Body of pancreas (tissue), 4 donors: ENCODE measurements around the gene SLC34A3.

Experiments used
- POLR2A ChIP-seq, 3 donors: fragments of 450-650 bp; IDR thresholded peaks; one replicate each; pipeline ENCODE4 v1.6.1; 2016; ENCODE audit warnings: antibody characterized with exemption in 3 of 3, mild to moderate bottlenecking in 2 of 3
- TF ChIP-seq, protein P1 (sequence below), 7 experiments: fragments of 450-650 bp in 4 of 7; fragments of 200-600 bp in 3 of 7; sonication (generic) in 3 of 7; IDR thresholded peaks; one replicate each; pipeline ENCODE4 v1.5.1; 2016 to 2019; ENCODE audit warnings: antibody characterized with exemption in 7 of 7

DNA sequence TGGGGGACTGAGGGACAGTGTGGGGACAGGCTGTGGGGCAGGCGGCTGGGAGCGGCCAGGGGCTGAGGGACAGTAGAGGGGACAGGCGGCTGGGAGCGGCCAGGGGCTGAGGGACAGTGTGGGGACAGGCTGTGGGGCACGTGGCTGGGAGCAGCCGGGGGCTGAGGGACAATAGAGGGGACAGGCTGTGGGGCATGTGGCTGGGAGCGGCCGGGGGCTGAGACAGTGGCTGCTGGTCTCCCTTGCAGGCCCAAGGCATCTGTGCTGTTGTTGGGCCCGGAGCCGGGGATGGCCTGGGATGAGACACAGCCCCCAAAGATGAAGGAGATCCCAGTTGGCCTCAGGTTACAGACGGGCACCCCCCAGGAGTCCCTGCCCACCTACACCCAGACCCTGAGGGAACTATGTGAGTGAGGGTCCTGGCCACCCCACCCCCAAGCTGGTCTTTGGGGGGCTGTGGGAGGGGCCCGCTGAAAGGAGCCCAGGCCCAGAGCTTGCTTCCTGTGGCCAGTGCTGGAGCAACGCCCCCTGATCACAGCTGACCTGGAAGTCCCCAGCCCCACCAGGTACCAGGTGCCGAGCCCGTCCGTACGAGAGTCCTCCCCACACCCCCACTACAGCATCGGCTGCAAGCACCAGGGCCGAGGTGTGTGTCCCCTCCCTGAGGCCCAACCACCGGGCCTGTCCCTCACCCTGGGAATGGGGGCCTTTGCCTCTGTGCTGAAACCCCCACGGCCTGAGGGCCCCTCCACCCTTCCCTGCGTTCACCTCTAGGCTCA, 21.0 kb downstream of the SLC34A3 start:
- TF ChIP-seq, protein P1, sequence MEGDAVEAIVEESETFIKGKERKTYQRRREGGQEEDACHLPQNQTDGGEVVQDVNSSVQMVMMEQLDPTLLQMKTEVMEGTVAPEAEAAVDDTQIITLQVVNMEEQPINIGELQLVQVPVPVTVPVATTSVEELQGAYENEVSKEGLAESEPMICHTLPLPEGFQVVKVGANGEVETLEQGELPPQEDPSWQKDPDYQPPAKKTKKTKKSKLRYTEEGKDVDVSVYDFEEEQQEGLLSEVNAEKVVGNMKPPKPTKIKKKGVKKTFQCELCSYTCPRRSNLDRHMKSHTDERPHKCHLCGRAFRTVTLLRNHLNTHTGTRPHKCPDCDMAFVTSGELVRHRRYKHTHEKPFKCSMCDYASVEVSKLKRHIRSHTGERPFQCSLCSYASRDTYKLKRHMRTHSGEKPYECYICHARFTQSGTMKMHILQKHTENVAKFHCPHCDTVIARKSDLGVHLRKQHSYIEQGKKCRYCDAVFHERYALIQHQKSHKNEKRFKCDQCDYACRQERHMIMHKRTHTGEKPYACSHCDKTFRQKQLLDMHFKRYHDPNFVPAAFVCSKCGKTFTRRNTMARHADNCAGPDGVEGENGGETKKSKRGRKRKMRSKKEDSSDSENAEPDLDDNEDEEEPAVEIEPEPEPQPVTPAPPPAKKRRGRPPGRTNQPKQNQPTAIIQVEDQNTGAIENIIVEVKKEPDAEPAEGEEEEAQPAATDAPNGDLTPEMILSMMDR (IDR thresholded peaks at IDR 0.05), result no peak
- no peak for TF ChIP-seq POLR2A (IDR thresholded peaks at IDR 0.05)
